SK-N-SH treated with all-trans-retinoic acid at 6 μM for 48 hours (cell line): ENCODE measurements around the gene TANC1.

Experiments
- ATAC-seq: fragments of 200-7000 bp; cut with Tn5 transposase; 3 replicates; pipeline ENCODE4 v1.9.1; 2020; ENCODE audit warnings: mild to moderate bottlenecking, moderate library complexity
- ARNTL ChIP-seq: fragments of 450-650 bp; formaldehyde crosslinking; IDR thresholded peaks from 2 replicates; pipeline ENCODE4 v1.5.0; 2020; ENCODE audit warnings: low read depth, mild to moderate bottlenecking, moderate library complexity, borderline replicate concordance
- BACH2 ChIP-seq: fragments of 250-450 bp; sonication (Bioruptor Pico); IDR thresholded peaks from 2 replicates; pipeline ENCODE4 v1.9.0; 2021; ENCODE audit warnings: mild to moderate bottlenecking, borderline replicate concordance
- CSDC2 ChIP-seq: fragments of 250-450 bp; sonication (Bioruptor Pico); IDR thresholded peaks from 2 replicates; pipeline ENCODE4 v1.5.0; 2020; ENCODE audit warnings: mild to moderate bottlenecking, moderate library complexity
- ESRRG ChIP-seq: fragments of 250-450 bp; sonication (Bioruptor Pico); IDR thresholded peaks from 2 replicates; pipeline ENCODE4 v1.6.1; 2021; ENCODE audit warnings: mild to moderate bottlenecking
- GLIS3 ChIP-seq: fragments of 250-450 bp; sonication (Bioruptor Pico); IDR thresholded peaks from 2 replicates; pipeline ENCODE4 v1.5.0; 2020; ENCODE audit warnings: mild to moderate bottlenecking, moderate library complexity
- ISL1 ChIP-seq: fragments of 250-450 bp; sonication (Bioruptor Pico); IDR thresholded peaks from 2 replicates; pipeline ENCODE4 v2.1.2; 2022; ENCODE audit warnings: mild to moderate bottlenecking, moderate library complexity
- PPARA ChIP-seq: fragments of 250-450 bp; sonication (Bioruptor Pico); IDR thresholded peaks from 2 replicates; pipeline ENCODE4 v1.5.0; 2020; ENCODE audit warnings: mild to moderate bottlenecking, borderline replicate concordance
- RARB ChIP-seq: fragments of 250-450 bp; sonication (Bioruptor Pico); IDR thresholded peaks from 2 replicates; pipeline ENCODE4 v1.8.0; 2021; ENCODE audit warnings: mild to moderate bottlenecking, moderate library complexity
- SNAI2 ChIP-seq: fragments of 250-450 bp; sonication (Bioruptor Pico); IDR thresholded peaks from 2 replicates; pipeline ENCODE4 v1.5.0; 2020; ENCODE audit warnings: mild to moderate bottlenecking, moderate library complexity
- TOX ChIP-seq: fragments of 250-450 bp; sonication (Bioruptor Pico); IDR thresholded peaks from 2 replicates; pipeline ENCODE4 v1.8.0; 2021; ENCODE audit warnings: mild to moderate bottlenecking, moderate library complexity, borderline replicate concordance
- ZC3H10 ChIP-seq: fragments of 250-450 bp; sonication (Bioruptor Pico); IDR thresholded peaks from 2 replicates; pipeline ENCODE4 v1.5.1; 2021; ENCODE audit warnings: mild to moderate bottlenecking, moderate library complexity
- ZFP3 ChIP-seq: fragments of 250-450 bp; sonication (Bioruptor Pico); IDR thresholded peaks from 2 replicates; pipeline ENCODE4 v1.5.0; 2020; ENCODE audit warnings: mild to moderate bottlenecking, moderate library complexity
- ZFP30 ChIP-seq: fragments of 450-650 bp; formaldehyde crosslinking; IDR thresholded peaks from 2 replicates; pipeline ENCODE4 v1.5.0; 2022; ENCODE audit warnings: mild to moderate bottlenecking, moderate library complexity
- ZNF565 ChIP-seq: fragments of 450-650 bp; formaldehyde crosslinking; conservative IDR thresholded peaks from 2 replicates; pipeline ENCODE4 v1.5.0; 2020; ENCODE audit warnings: low read depth, mild to moderate bottlenecking, moderate library complexity
- ZNF70 ChIP-seq: fragments of 450-650 bp; formaldehyde crosslinking; IDR thresholded peaks from 2 replicates; pipeline ENCODE4 v1.5.0; 2020; ENCODE audit warnings: mild to moderate bottlenecking, moderate library complexity
- ZNF8 ChIP-seq: fragments of 450-650 bp; formaldehyde crosslinking; IDR thresholded peaks from 2 replicates; pipeline ENCODE4 v1.5.0; 2020; ENCODE audit warnings: mild to moderate bottlenecking, moderate library complexity
- TF ChIP-seq, protein P1 (sequence below): fragments of 250-450 bp; sonication (Bioruptor Pico); IDR thresholded peaks from 2 replicates; pipeline ENCODE4 v1.8.0; 2021; ENCODE audit warnings: low read depth, mild to moderate bottlenecking, moderate library complexity, borderline replicate concordance
- TF ChIP-seq, protein P2 (sequence below): fragments of 250-450 bp; sonication (Bioruptor Pico); IDR thresholded peaks from 2 replicates; pipeline ENCODE4 v1.5.1; 2021; ENCODE audit warnings: mild to moderate bottlenecking, moderate library complexity
- TF ChIP-seq, protein P3 (sequence below): fragments of 250-450 bp; sonication (Bioruptor Pico); IDR thresholded peaks from 2 replicates; pipeline ENCODE4 v1.5.1; 2020; ENCODE audit warnings: low read depth, mild to moderate bottlenecking, moderate library complexity
- TF ChIP-seq, protein P4 (sequence below): fragments of 250-450 bp; sonication (Bioruptor Pico); IDR thresholded peaks from 2 replicates; pipeline ENCODE4 v1.5.0; 2020; ENCODE audit warnings: mild to moderate bottlenecking, moderate library complexity
- TF ChIP-seq, protein P5 (sequence below): fragments of 250-450 bp; sonication (Bioruptor Pico); IDR thresholded peaks from 2 replicates; pipeline ENCODE4 v1.8.0; 2020; ENCODE audit warnings: mild to moderate bottlenecking, moderate library complexity, borderline replicate concordance

Gene TANC1

DNA sequence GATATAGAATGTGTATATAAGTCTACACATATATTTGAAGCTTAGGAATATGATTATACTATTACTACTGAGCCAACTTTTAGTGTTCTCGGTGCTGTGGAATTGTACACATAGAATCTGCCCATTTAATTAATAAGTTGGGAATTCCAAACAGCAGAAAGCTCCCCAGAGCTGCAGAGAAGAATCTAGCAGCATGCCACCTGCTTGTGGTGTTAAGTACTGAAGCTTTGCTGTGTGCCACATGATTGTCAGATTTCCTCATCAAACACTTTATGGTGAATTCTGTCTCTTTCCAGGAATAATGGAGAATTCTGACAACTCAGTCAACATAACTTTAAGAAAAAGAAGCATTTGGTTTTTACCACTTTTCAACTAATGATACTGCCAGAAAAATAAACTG, 200.3 kb downstream of the TANC1 start (continued):
- TF ChIP-seq, protein P1, sequence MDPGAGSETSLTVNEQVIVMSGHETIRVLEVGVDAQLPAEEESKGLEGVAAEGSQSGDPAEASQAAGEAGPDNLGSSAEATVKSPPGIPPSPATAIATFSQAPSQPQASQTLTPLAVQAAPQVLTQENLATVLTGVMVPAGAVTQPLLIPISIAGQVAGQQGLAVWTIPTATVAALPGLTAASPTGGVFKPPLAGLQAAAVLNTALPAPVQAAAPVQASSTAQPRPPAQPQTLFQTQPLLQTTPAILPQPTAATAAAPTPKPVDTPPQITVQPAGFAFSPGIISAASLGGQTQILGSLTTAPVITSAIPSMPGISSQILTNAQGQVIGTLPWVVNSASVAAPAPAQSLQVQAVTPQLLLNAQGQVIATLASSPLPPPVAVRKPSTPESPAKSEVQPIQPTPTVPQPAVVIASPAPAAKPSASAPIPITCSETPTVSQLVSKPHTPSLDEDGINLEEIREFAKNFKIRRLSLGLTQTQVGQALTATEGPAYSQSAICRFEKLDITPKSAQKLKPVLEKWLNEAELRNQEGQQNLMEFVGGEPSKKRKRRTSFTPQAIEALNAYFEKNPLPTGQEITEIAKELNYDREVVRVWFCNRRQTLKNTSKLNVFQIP: no peak
- TF ChIP-seq ARNTL (CRISPR knock-in tag): no peak

DNA sequence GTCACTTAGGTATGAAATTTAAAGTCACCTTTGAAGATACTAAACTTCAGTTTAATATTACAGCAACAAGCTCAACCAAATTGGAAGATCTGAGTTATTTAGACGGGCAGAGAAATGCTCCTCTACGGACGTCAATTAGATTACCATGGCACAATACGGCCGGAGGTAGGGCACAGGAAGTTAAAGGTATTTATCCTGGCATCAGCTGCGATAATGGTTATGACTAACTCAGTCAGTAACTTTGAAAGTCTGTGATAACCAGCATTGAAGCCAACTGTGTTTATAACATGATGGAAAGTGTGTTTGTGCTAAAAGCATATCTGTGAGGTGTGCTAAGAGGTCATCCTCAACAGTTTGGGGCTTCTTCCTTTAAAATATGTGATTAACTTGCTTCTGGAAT, 200.7 kb downstream of the TANC1 start:
- TF ChIP-seq TOX (no peak), ISL1 (CRISPR knock-in tag) (peak; percentile 49), ARNTL (CRISPR knock-in tag) (no peak)
- peak; percentile 60; the same call in 2 of the 3 replicates for ATAC-seq

DNA sequence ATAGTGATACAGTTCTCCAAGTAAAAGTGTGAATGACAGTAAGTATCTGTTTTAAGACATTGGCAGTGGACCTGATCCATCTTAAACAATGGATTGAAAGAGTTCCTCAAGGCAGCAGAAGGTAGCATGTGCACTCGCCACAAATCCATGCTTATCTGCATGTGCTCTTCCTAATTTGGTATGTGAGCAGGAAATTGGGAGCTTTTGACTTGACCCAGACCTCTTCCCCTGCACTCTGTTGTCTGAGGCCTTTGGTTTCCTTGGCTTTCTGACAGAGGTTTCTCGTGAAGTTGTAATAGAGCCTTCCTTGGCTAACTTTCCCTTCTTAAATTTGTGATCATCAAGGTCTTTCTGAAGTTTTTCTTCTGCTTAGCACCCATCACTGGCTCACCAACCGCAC, 204.0 kb downstream of the TANC1 start:
- ATAC-seq: no peak
- no peak for TF ChIP-seq ZC3H10 (CRISPR knock-in tag)
- TF ChIP-seq ARNTL (CRISPR knock-in tag): no peak
- TF ChIP-seq CSDC2 (CRISPR knock-in tag): no peak
- TF ChIP-seq, protein P2, sequence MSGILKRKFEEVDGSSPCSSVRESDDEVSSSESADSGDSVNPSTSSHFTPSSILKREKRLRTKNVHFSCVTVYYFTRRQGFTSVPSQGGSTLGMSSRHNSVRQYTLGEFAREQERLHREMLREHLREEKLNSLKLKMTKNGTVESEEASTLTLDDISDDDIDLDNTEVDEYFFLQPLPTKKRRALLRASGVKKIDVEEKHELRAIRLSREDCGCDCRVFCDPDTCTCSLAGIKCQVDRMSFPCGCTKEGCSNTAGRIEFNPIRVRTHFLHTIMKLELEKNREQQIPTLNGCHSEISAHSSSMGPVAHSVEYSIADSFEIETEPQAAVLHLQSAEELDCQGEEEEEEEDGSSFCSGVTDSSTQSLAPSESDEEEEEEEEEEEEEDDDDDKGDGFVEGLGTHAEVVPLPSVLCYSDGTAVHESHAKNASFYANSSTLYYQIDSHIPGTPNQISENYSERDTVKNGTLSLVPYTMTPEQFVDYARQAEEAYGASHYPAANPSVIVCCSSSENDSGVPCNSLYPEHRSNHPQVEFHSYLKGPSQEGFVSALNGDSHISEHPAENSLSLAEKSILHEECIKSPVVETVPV (CRISPR knock-in tag): no peak

DNA sequence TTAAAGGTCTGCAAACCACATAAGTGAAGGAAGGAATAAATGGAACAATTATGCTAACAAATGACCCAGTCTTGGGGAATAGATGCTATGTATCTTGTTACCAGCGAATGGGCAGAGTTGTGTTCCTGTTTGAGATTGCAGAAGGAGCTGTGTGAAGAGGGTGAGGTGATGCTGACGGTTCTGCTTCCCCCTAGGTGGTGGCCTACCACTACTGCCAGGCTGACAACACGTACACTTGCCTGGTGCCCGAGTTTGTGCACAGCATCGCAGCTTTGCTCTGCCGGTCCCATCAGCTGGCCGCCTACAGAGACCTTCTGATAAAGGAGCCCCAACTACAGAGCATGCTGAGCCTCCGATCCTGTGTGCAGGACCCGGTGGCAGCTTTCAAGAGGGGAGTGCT, 206.3 kb downstream of the TANC1 start:
- TF ChIP-seq BACH2 (CRISPR knock-in tag) (no peak), ESRRG (CRISPR knock-in tag) (no peak), GLIS3 (CRISPR knock-in tag) (no peak), PPARA (no peak), SNAI2 (CRISPR knock-in tag) (no peak), ISL1 (CRISPR knock-in tag) (no peak), ZNF565 (CRISPR knock-in tag) (no peak), ZNF8 (CRISPR knock-in tag) (no peak), ZFP3 (no peak), ZNF70 (CRISPR knock-in tag) (no peak), TOX (no peak), RARB (CRISPR knock-in tag) (no peak), ZFP30 (no peak), ARNTL (CRISPR knock-in tag) (no peak)
- TF ChIP-seq, protein P3, sequence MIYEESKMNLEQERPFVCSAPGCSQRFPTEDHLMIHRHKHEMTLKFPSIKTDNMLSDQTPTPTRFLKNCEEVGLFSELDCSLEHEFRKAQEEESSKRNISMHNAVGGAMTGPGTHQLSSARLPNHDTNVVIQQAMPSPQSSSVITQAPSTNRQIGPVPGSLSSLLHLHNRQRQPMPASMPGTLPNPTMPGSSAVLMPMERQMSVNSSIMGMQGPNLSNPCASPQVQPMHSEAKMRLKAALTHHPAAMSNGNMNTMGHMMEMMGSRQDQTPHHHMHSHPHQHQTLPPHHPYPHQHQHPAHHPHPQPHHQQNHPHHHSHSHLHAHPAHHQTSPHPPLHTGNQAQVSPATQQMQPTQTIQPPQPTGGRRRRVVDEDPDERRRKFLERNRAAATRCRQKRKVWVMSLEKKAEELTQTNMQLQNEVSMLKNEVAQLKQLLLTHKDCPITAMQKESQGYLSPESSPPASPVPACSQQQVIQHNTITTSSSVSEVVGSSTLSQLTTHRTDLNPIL (CRISPR knock-in tag): no peak
- TF ChIP-seq, protein P1: no peak
- TF ChIP-seq, protein P4, sequence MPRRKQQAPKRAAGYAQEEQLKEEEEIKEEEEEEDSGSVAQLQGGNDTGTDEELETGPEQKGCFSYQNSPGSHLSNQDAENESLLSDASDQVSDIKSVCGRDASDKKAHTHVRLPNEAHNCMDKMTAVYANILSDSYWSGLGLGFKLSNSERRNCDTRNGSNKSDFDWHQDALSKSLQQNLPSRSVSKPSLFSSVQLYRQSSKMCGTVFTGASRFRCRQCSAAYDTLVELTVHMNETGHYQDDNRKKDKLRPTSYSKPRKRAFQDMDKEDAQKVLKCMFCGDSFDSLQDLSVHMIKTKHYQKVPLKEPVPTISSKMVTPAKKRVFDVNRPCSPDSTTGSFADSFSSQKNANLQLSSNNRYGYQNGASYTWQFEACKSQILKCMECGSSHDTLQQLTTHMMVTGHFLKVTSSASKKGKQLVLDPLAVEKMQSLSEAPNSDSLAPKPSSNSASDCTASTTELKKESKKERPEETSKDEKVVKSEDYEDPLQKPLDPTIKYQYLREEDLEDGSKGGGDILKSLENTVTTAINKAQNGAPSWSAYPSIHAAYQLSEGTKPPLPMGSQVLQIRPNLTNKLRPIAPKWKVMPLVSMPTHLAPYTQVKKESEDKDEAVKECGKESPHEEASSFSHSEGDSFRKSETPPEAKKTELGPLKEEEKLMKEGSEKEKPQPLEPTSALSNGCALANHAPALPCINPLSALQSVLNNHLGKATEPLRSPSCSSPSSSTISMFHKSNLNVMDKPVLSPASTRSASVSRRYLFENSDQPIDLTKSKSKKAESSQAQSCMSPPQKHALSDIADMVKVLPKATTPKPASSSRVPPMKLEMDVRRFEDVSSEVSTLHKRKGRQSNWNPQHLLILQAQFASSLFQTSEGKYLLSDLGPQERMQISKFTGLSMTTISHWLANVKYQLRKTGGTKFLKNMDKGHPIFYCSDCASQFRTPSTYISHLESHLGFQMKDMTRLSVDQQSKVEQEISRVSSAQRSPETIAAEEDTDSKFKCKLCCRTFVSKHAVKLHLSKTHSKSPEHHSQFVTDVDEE (CRISPR knock-in tag): no peak
- TF ChIP-seq, protein P5, sequence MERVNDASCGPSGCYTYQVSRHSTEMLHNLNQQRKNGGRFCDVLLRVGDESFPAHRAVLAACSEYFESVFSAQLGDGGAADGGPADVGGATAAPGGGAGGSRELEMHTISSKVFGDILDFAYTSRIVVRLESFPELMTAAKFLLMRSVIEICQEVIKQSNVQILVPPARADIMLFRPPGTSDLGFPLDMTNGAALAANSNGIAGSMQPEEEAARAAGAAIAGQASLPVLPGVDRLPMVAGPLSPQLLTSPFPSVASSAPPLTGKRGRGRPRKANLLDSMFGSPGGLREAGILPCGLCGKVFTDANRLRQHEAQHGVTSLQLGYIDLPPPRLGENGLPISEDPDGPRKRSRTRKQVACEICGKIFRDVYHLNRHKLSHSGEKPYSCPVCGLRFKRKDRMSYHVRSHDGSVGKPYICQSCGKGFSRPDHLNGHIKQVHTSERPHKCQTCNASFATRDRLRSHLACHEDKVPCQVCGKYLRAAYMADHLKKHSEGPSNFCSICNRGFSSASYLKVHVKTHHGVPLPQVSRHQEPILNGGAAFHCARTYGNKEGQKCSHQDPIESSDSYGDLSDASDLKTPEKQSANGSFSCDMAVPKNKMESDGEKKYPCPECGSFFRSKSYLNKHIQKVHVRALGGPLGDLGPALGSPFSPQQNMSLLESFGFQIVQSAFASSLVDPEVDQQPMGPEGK: no peak
- ATAC-seq: no peak
